B cell (primary cell): Measurements from ENCODE around the gene PEX5. TPM values are rescaled to one million over a fixed set of nuclear protein-coding genes. Genes with fewer than 3 reads are reported as not detected.

Experiments
- ATAC-seq: fragments of 200-7000 bp; cut with Tn5 transposase; one replicate; pipeline ENCODE4 v1.10.0; 2021; ENCODE audit warnings: low read depth, mild to moderate bottlenecking, moderate number of reproducible peaks, moderate library complexity
- CTCF ChIA-PET: fragments of 350-600 bp; sonication (Branson Sonifier 250); formaldehyde crosslinking; loops from one replicate; lab custom pipeline; 2021; ENCODE audit warnings: antibody characterized with exemption, inconsistent platforms; lab: Charles Lee
- POLR2A ChIA-PET: fragments of 350-600 bp; sonication (Branson Sonifier 250); formaldehyde crosslinking; loops from one replicate; lab custom pipeline; 2021; ENCODE audit warnings: antibody characterized with exemption; lab: Charles Lee
- DNase-seq: peaks from one replicate; pipeline ENCODE4 v3.0.0; 2013
- H2AFZ ChIP-seq: 2 replicates; pipeline ENCODE4 v1.6.1; 2012; ENCODE audit warnings: mild to moderate bottlenecking, low read depth, low read length; ENCODE audit not compliant: insufficient read depth, poor library complexity, severe bottlenecking
- H3K27ac ChIP-seq, 2 donors: 1 replicate in 1 of 2; 2 replicates in 1 of 2; pipeline ENCODE4 v1.5.1; 2012 to 2013; ENCODE audit warnings: low read length in 2 of 2, mild to moderate bottlenecking in 2 of 2, moderate library complexity in 1 of 2
- H3K27me3 ChIP-seq, 4 experiments: fragments of 200-600 bp in 1 of 4; sonication (generic) in 1 of 4; replicated peaks in 1 of 4; 1 replicate in 2 of 4; 2 replicates in 2 of 4; pipeline versions ENCODE4 v1.6.1 to v1.7.0; 2013 to 2016; ENCODE audit warnings: low read length in 3 of 4, mild to moderate bottlenecking in 2 of 4, mixed read lengths in 1 of 4, moderate library complexity in 1 of 4; ENCODE audit not compliant: insufficient read depth in 4 of 4, control insufficient read depth in 3 of 4; ENCODE audit errors: control extremely low read depth in 1 of 4
- H3K36me3 ChIP-seq, 2 experiments: replicated peaks in 1 of 2; 1 replicate in 1 of 2; 2 replicates in 1 of 2; pipeline versions ENCODE4 v1.6.1 to v1.7.1; 2013; ENCODE audit warnings: low read length in 1 of 2; ENCODE audit not compliant: insufficient read depth in 2 of 2, control insufficient read depth in 1 of 2; ENCODE audit errors: control extremely low read depth in 1 of 2, extremely low read depth in 1 of 2
- H3K4me1 ChIP-seq, 2 donors: fragments of 200-600 bp in 1 of 2; sonication (generic) in 1 of 2; 1 replicate in 1 of 2; 2 replicates in 1 of 2; pipeline versions ENCODE4 v1.5.1 to v1.6.1; 2013 to 2017; ENCODE audit warnings: low read length in 2 of 2; ENCODE audit not compliant: control insufficient read depth in 2 of 2, insufficient read depth in 2 of 2
- H3K4me2 ChIP-seq: replicated peaks from 2 replicates; pipeline ENCODE3; 2012; ENCODE audit warnings: mild to moderate bottlenecking, low read depth, low read length; ENCODE audit not compliant: poor library complexity, severe bottlenecking
- H3K4me3 ChIP-seq, 5 experiments: fragments of 200-600 bp in 1 of 5; sonication (generic) in 1 of 5; 1 replicate in 3 of 5; 2 replicates in 2 of 5; pipeline versions ENCODE4 v1.5.1 to v1.7.0; 2011 to 2016; ENCODE audit warnings: low read length in 4 of 5, mild to moderate bottlenecking in 4 of 5, low read depth in 2 of 5, control low read depth in 1 of 5, moderate library complexity in 1 of 5; ENCODE audit not compliant: insufficient read depth in 1 of 5; ENCODE audit errors: control extremely low read depth in 1 of 5, extremely low read depth in 1 of 5
- H3K79me2 ChIP-seq: fragments of 200-600 bp; sonication (generic); one replicate; pipeline ENCODE4 v1.6.0; 2016; ENCODE audit warnings: low read length; ENCODE audit not compliant: control insufficient read depth, insufficient read depth
- H3K9ac ChIP-seq: fragments of 200-600 bp; sonication (generic); 2 replicates; pipeline ENCODE4 v1.6.1; 2017; ENCODE audit warnings: mild to moderate bottlenecking, low read length, moderate library complexity
- H3K9me3 ChIP-seq, 3 donors: one replicate each; pipeline versions ENCODE4 v1.6.1 to v1.7.1; 2013; ENCODE audit warnings: low read length in 2 of 3; ENCODE audit not compliant: control insufficient read depth in 2 of 3, insufficient read depth in 1 of 3; ENCODE audit errors: control extremely low read depth in 1 of 3
- H4K20me1 ChIP-seq: 2 replicates; pipeline ENCODE4 v1.6.0; 2012; ENCODE audit warnings: mild to moderate bottlenecking, low read length; ENCODE audit not compliant: insufficient read depth, control insufficient read depth, poor library complexity, severe bottlenecking
- H3K27ac Mint-ChIP-seq: one replicate; pipeline ENCODE4 v1.8.0; 2021; ENCODE audit warnings: mixed read lengths
- H3K27me3 Mint-ChIP-seq: one replicate; pipeline ENCODE4 v1.8.0; 2021; ENCODE audit warnings: mixed read lengths
- H3K4me1 Mint-ChIP-seq: one replicate; pipeline ENCODE4 v1.8.0; 2021; ENCODE audit warnings: mixed read lengths
- H3K4me3 Mint-ChIP-seq: one replicate; pipeline ENCODE4 v1.8.0; 2021; ENCODE audit warnings: mixed read lengths
- H3K9me3 Mint-ChIP-seq: one replicate; pipeline ENCODE4 v1.8.0; 2022; ENCODE audit warnings: mixed read lengths; ENCODE audit not compliant: insufficient read depth
- EZH2 ChIP-seq: IDR thresholded peaks from 2 replicates; pipeline ENCODE4 v1.6.1; 2012; ENCODE audit warnings: borderline replicate concordance, low read depth, mild to moderate bottlenecking, moderate library complexity, low read length; ENCODE audit not compliant: insufficient read depth, poor library complexity, severe bottlenecking
- WGBS: methylation state at CpG from one replicate; pipeline ENCODE4 v1.1.5; 2013; ENCODE audit warnings: missing lambda C conversion rate; ENCODE audit not compliant: insufficient coverage; 5-methylcytosine and 5-hydroxymethylcytosine counted together
- intact Hi-C: fragments of 100-400 bp; cut with micrococcal nuclease; formaldehyde crosslinking; loops from one replicate; pipeline ENCODE4 v1.10.0; 2022
- polyA plus RNA-seq: library from polyadenylated mRNA; depleted of rRNA; stranded (reverse); fragments of >200 nt; gene quantifications from 2 replicates; pipeline ENCODE4 v1.2.3, GENCODE V29; 2012
- total RNA-seq, 2 donors: library from RNA; stranded (reverse); fragments of 120-200 nt in 1 of 2; gene quantifications; 1 replicate in 1 of 2; 2 replicates in 1 of 2; pipeline versions ENCODE4 v1.2.3 to v1.2.4, GENCODE V29; 2013 to 2022
- TF ChIP-seq, protein P1 (sequence below): fragments of 200-600 bp; IDR thresholded peaks from one replicate; pipeline ENCODE4 v1.8.0; 2022; ENCODE audit warnings: antibody characterized with exemption, mild to moderate bottlenecking

The PEX5 gene
- total and polyA plus RNA-seq, 2 donors (not counting 1 experiment from before 2014, with no cell fraction given), result 11.4 to 35.0 TPM

DNA sequence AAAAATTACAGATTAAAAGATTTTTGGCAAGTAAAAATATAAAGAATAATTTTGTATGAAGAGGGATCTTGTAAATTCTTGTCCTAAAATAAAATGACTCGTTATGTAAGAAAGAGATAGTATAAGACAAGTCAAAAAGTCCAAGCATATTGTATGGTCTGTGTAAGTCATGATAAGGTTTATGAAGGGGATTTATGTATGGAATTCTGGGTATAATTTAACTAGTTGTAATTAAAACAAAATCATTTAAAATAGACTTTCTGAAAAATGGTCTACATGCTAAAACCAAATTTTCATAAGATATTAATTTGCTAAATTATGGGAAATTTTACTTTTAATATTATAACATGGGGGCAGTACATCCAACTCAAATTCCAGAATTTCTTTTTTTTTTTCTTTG lies 17.6 kb upstream of the PEX5 start:
- no peak overlapping the region for H3K4me3 Mint-ChIP-seq
- no peaks in the 10 kb centered on the region for H3K4me1 Mint-ChIP-seq
- no peak overlapping the region for H2AFZ ChIP-seq
- CTCF ChIA-PET, result no interaction called here
- WGBS, result no CpG with 5 or more reads among the region's 1 CpG
- H3K27me3 ChIP-seq, result peaks cover 0 to 18% (median 10%) of the 10 kb centered on the region in 4 experiments
- no peak overlapping the region for H3K4me3 ChIP-seq
- no peaks in the 10 kb centered on the region for H3K36me3 ChIP-seq
- H3K4me1 ChIP-seq, result no peaks in the 10 kb centered on the region
- intact Hi-C loops, result no loop called here
- no peaks in the 10 kb centered on the region for H4K20me1 ChIP-seq
- H3K4me2 ChIP-seq, result no peak overlapping the region
- H3K27ac ChIP-seq, result no peak overlapping the region
- H3K9ac ChIP-seq, result no peak overlapping the region
- DNase-seq (no peak), ATAC-seq (no peak)
- no peaks in the 10 kb centered on the region for H3K79me2 ChIP-seq
- H3K27ac Mint-ChIP-seq, result no peak overlapping the region
- POLR2A ChIA-PET, result no interaction called here
- H3K27me3 Mint-ChIP-seq, result peaks cover 24% of the 10 kb centered on the region
- peaks cover 2% of the 10 kb centered on the region for H3K9me3 Mint-ChIP-seq
- TF ChIP-seq, protein P1, sequence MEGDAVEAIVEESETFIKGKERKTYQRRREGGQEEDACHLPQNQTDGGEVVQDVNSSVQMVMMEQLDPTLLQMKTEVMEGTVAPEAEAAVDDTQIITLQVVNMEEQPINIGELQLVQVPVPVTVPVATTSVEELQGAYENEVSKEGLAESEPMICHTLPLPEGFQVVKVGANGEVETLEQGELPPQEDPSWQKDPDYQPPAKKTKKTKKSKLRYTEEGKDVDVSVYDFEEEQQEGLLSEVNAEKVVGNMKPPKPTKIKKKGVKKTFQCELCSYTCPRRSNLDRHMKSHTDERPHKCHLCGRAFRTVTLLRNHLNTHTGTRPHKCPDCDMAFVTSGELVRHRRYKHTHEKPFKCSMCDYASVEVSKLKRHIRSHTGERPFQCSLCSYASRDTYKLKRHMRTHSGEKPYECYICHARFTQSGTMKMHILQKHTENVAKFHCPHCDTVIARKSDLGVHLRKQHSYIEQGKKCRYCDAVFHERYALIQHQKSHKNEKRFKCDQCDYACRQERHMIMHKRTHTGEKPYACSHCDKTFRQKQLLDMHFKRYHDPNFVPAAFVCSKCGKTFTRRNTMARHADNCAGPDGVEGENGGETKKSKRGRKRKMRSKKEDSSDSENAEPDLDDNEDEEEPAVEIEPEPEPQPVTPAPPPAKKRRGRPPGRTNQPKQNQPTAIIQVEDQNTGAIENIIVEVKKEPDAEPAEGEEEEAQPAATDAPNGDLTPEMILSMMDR, result no peak
- no peak for TF ChIP-seq EZH2
- peaks cover 2 to 29% (median 13%) of the 10 kb centered on the region in 3 donors for H3K9me3 ChIP-seq

DNA sequence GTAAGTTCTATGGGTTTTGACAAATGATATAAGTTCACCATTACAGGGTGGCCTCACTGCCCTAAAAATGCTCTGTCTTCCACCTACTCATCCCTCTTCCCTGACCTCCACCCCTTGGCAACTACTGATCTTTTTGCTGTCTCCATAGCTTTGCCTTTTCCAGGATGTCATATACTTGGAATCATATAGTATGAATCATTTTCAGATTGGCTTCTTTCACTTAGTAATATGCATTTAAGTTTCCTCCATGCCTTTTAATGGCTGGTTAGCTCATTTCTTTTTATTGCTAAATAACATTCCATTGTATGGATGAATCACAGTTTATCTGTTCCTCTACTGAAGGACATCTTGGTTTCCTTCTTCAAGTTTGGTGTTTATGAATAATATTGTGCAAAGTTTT lies 14.0 kb upstream of the PEX5 start:
- no peaks in the 10 kb centered on the region for H3K79me2 ChIP-seq
- no peaks in the 10 kb centered on the region for H4K20me1 ChIP-seq
- H3K4me3 ChIP-seq, result no peak overlapping the region
- Mint-ChIP-seq H3K4me1 (no peaks in the 10 kb centered on the region), H3K4me3 (no peak overlapping the region), H3K27me3 (peaks cover 36% of the 10 kb centered on the region), H3K9me3 (no peaks in the 10 kb centered on the region), H3K27ac (no peak overlapping the region)
- DNase-seq (no peak), ATAC-seq (no peak)
- CTCF ChIA-PET, result no interaction called here
- POLR2A ChIA-PET, result no interaction called here
- no peak overlapping the region for H3K27ac ChIP-seq
- H3K4me1 ChIP-seq, result no peaks in the 10 kb centered on the region
- H3K9ac ChIP-seq, result no peak overlapping the region
- H3K9me3 ChIP-seq, result peaks cover 0 to 13% (median 3%) of the 10 kb centered on the region in 3 donors
- intact Hi-C loops, result no loop called here
- TF ChIP-seq, protein P1, result no peak
- TF ChIP-seq EZH2, result no peak
- no peak overlapping the region for H3K4me2 ChIP-seq
- H2AFZ ChIP-seq, result no peak overlapping the region
- peaks cover 0 to 23% (median 13%) of the 10 kb centered on the region in 4 experiments for H3K27me3 ChIP-seq
- H3K36me3 ChIP-seq, result no peaks in the 10 kb centered on the region
